Smooth muscle cell (in vitro differentiated cells): ENCODE measurements around the gene RORC. TPM values are rescaled to one million over a fixed set of nuclear protein-coding genes. Genes with fewer than 3 reads are reported as not detected.

Source experiments
- DNase-seq: peaks from one replicate; lab custom pipeline; 2025; ENCODE audit not compliant: unreplicated experiment; lab: John Stamatoyannopoulos, UW
- H2AFZ ChIP-seq: fragments of 200-600 bp; sonication (generic); 2 replicates; pipeline ENCODE4 v1.6.0; 2016; ENCODE audit warnings: antibody characterized with exemption, low read depth, mild to moderate bottlenecking
- H3F3A ChIP-seq: fragments of 200-600 bp; sonication (generic); 2 replicates; pipeline ENCODE4 v1.6.0; 2017; ENCODE audit warnings: antibody characterized with exemption, low read depth
- H3K27ac ChIP-seq: fragments of 200-600 bp; sonication (generic); 2 replicates; pipeline ENCODE4 v1.5.1; 2016; ENCODE audit warnings: low read depth, mild to moderate bottlenecking
- H3K27me3 ChIP-seq: fragments of 200-600 bp; sonication (generic); 2 replicates; pipeline ENCODE4 v1.6.1; 2016; ENCODE audit warnings: low read depth, mild to moderate bottlenecking
- H3K36me3 ChIP-seq: fragments of 200-600 bp; sonication (generic); 2 replicates; pipeline ENCODE4 v1.5.1; 2016; ENCODE audit warnings: low read depth
- H3K4me1 ChIP-seq: fragments of 200-600 bp; sonication (generic); 2 replicates; pipeline ENCODE4 v1.5.1; 2016; ENCODE audit warnings: low read depth
- H3K4me2 ChIP-seq: fragments of 200-600 bp; sonication (generic); 2 replicates; pipeline ENCODE4 v1.6.0; 2016; ENCODE audit warnings: mild to moderate bottlenecking
- H3K4me3 ChIP-seq: fragments of 200-600 bp; sonication (generic); 2 replicates; pipeline ENCODE4 v1.5.1; 2016; ENCODE audit warnings: mild to moderate bottlenecking
- H3K79me2 ChIP-seq: fragments of 200-600 bp; sonication (generic); 2 replicates; pipeline ENCODE4 v1.6.0; 2016; ENCODE audit warnings: low read depth, mild to moderate bottlenecking
- H3K9ac ChIP-seq: fragments of 200-600 bp; sonication (generic); 2 replicates; pipeline ENCODE4 v1.6.0; 2016; ENCODE audit warnings: low read depth
- H3K9me3 ChIP-seq: fragments of 200-600 bp; sonication (generic); replicated peaks from 2 replicates; pipeline ENCODE4 v1.5.1; 2016; ENCODE audit warnings: low read depth
- H4K20me1 ChIP-seq: fragments of 200-600 bp; sonication (generic); 2 replicates; pipeline ENCODE4 v1.6.0; 2016; ENCODE audit warnings: low read depth
- WGBS: methylation state at CpG from one replicate; pipeline ENCODE4 v1.1.7; 2016; ENCODE audit warnings: low lambda C conversion rate; 5-methylcytosine and 5-hydroxymethylcytosine counted together
- polyA plus RNA-seq: library from polyadenylated mRNA; unstranded; fragments of >200 nt; fragmentation: Nextera tagmentation; extraction: Ambion mirVana; gene quantifications from 2 replicates; pipeline ENCODE4 v1.2.1, GENCODE V29; 2016
- total RNA-seq: library from RNA; depleted of rRNA; stranded (reverse); fragments of >200 nt; gene quantifications from 2 replicates; pipeline ENCODE4 v1.2.3, GENCODE V29; 2014
- TF ChIP-seq, protein P1 (sequence below): fragments of 200-600 bp; sonication (generic); IDR thresholded peaks from 2 replicates; pipeline ENCODE4 v1.5.1; 2017; ENCODE audit warnings: borderline replicate concordance, mild to moderate bottlenecking, antibody characterized with exemption; ENCODE audit not compliant: insufficient read depth, poor library complexity, severe bottlenecking

The RORC gene
- total and polyA plus RNA-seq, 2 experiments from 2014 or later, result not detected

DNA sequence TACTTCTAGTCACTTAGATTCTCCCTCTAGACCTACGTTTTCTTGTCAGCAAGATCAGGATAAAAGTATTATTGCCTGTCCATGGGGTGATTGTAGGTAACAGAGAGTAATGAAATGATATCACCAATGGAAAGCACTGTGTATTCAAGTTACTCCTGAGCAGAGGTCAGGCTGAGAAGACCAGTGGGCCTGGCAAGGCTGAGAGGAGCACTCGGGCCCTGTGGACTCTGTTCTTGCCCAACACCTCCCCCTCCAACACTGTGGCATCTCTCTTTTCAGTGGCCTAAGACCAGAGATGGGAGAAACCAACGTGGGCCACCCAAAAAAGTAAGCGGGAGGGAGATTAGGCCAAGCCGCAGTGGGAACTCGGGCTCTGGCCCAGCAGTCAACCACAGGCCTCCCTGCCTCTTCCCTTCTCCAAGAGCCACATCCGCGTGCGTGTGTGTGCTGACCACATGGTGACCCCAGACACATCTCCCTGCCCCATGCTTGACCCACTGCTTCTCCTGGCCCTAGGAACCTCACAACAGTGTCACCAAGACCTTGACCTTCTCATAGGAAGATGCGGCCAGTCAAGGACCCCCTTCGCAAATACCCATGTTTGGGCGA is 12.3 kb downstream of the RORC start:
- H3K79me2 ChIP-seq, result no peaks in the 10 kb centered on the region
- no peak overlapping the region for H2AFZ ChIP-seq
- H3K4me2 ChIP-seq, result no peak overlapping the region
- H3K27ac ChIP-seq, result no peak overlapping the region
- H3K4me3 ChIP-seq, result no peak overlapping the region
- H3K9me3 ChIP-seq, result no peaks in the 10 kb centered on the region
- H3K9ac ChIP-seq, result no peak overlapping the region
- H3F3A ChIP-seq, result no peaks in the 10 kb centered on the region
- H3K27me3 ChIP-seq, result no peaks in the 10 kb centered on the region
- TF ChIP-seq, protein P1, sequence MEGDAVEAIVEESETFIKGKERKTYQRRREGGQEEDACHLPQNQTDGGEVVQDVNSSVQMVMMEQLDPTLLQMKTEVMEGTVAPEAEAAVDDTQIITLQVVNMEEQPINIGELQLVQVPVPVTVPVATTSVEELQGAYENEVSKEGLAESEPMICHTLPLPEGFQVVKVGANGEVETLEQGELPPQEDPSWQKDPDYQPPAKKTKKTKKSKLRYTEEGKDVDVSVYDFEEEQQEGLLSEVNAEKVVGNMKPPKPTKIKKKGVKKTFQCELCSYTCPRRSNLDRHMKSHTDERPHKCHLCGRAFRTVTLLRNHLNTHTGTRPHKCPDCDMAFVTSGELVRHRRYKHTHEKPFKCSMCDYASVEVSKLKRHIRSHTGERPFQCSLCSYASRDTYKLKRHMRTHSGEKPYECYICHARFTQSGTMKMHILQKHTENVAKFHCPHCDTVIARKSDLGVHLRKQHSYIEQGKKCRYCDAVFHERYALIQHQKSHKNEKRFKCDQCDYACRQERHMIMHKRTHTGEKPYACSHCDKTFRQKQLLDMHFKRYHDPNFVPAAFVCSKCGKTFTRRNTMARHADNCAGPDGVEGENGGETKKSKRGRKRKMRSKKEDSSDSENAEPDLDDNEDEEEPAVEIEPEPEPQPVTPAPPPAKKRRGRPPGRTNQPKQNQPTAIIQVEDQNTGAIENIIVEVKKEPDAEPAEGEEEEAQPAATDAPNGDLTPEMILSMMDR, result no peak
- WGBS, result 84% methylated on average over 12 of the region's 12 CpGs
- no peak for DNase-seq
- H3K36me3 ChIP-seq, result no peaks in the 10 kb centered on the region
- no peaks in the 10 kb centered on the region for H4K20me1 ChIP-seq
- no peaks in the 10 kb centered on the region for H3K4me1 ChIP-seq

DNA sequence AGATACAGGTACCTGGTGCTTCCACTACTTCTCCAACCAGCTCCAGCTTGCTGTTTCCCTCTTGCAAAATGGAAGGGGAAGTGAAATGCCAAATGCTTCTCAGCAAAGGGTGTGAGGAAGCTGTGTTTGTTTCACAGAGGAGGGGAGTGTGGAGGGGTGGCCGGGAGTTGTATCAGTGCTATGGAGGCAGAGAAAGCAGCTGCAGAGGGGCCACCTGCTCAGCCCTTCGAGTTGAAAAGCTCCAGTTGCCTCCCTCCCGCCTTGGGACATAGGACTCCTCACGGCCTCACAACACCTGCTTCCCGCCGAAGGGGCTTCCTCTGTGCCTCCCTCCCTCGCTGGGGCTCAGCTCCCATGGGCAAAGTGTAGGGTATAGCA is 14.3 kb downstream of the RORC start:
- Histone ChIP-seq H2AFZ (no peak overlapping the region), H3K79me2 (no peaks in the 10 kb centered on the region), H3K4me2 (no peak overlapping the region), H3K27ac (no peak overlapping the region), H3K4me1 (no peaks in the 10 kb centered on the region), H3K36me3 (no peaks in the 10 kb centered on the region), H3K27me3 (no peaks in the 10 kb centered on the region), H3K4me3 (no peak overlapping the region), H3F3A (no peaks in the 10 kb centered on the region), H3K9ac (no peak overlapping the region), H3K9me3 (no peaks in the 10 kb centered on the region), H4K20me1 (no peaks in the 10 kb centered on the region)
- TF ChIP-seq, protein P1, result no peak
- WGBS, result 80% methylated on average over 7 of the region's 7 CpGs
- DNase-seq, result no peak

DNA sequence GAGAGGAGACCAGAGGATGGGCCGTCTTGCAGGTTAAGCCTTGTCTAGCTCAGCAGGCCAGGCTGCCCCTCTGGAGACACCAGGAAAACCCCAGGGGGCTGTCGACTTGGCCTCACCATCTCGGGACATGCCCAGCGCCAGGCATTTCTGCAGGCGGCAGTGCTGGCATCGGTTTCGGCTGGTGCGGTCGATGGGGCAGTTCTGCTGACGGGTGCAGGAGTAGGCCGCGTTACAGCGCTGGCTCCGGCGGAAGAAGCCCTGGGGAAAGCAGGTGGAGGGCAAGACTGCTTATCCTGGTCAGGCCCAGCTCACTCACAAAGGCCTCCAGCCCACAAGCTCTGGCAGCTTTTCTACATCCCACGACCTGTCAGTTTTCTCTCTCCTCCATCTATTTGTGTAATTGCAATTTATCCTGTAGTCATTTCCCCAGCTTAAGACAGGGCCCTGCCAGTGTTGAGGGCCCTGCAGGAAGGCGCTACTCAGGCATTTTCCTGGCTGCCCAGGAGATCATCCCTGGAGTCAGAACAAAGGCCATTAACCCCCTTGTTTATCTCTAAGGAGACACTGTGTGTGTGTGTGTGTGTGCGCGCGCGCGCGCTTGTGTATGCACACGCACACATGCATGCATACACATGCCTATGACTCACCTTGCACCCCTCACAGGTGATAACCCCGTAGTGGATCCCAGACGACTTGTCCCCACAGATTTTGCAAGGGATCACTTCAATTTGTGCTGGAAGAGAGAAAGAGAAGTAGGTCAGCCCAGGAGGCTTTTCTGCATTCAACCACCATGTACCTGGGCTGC is 14.9 kb downstream of the RORC start:
- Histone ChIP-seq H3K4me1 (no peaks in the 10 kb centered on the region), H3K9ac (no peak overlapping the region), H3K4me2 (no peak overlapping the region), H3K27me3 (no peaks in the 10 kb centered on the region), H3K4me3 (no peak overlapping the region), H3K27ac (no peak overlapping the region), H2AFZ (no peak overlapping the region), H3K79me2 (no peaks in the 10 kb centered on the region), H4K20me1 (no peaks in the 10 kb centered on the region), H3K36me3 (no peaks in the 10 kb centered on the region), H3F3A (no peaks in the 10 kb centered on the region), H3K9me3 (no peaks in the 10 kb centered on the region)
- WGBS, result 87% methylated on average over 26 of the region's 26 CpGs
- TF ChIP-seq, protein P1, result no peak
- no peak for DNase-seq
